ENCODE data around the gene SYT1. TPM values are rescaled to one million over a fixed set of nuclear protein-coding genes. Genes with fewer than 3 reads are reported as not detected.

The SYT1 gene
- total RNA-seq, 3 donors from 2014 or later (not counting 1 experiment from before 2014, with no cell fraction given), result not detected

GRCh38 chr12:79378496-79378895, 513.9 kb downstream of the SYT1 start:
- Mint-ChIP-seq H3K27me3 (ENCODE audit: low read depth in 2 of 2) (no peaks in the 10 kb centered on the region), H3K9me3 (peaks cover 0 to 2% of the 10 kb centered on the region in 2 donors), H3K27ac (no peak overlapping the region), H3K4me3 (no peak overlapping the region), H3K4me1 (no peaks in the 10 kb centered on the region), H3K36me3 (no peaks in the 10 kb centered on the region)
- 82% methylated on average over 1 of the region's 1 CpG for WGBS (ENCODE audit: insufficient coverage)
- Histone ChIP-seq H3K9me3 (ENCODE audit: control insufficient read depth, insufficient read depth, low read length) (no peaks in the 10 kb centered on the region), H3K4me1 (ENCODE audit: control insufficient read depth, insufficient read depth, low read length) (no peaks in the 10 kb centered on the region), H3K4me3 (ENCODE audit: low read length) (no peak overlapping the region), H3K36me3 (ENCODE audit: control insufficient read depth, insufficient read depth, low read length) (no peaks in the 10 kb centered on the region), H3K27me3 (ENCODE audit: control insufficient read depth, insufficient read depth, low read length) (no peaks in the 10 kb centered on the region), H3K27ac (ENCODE audit: low read length) (no peak overlapping the region)
- no peak for DNase-seq
- TF ChIP-seq, protein P1, sequence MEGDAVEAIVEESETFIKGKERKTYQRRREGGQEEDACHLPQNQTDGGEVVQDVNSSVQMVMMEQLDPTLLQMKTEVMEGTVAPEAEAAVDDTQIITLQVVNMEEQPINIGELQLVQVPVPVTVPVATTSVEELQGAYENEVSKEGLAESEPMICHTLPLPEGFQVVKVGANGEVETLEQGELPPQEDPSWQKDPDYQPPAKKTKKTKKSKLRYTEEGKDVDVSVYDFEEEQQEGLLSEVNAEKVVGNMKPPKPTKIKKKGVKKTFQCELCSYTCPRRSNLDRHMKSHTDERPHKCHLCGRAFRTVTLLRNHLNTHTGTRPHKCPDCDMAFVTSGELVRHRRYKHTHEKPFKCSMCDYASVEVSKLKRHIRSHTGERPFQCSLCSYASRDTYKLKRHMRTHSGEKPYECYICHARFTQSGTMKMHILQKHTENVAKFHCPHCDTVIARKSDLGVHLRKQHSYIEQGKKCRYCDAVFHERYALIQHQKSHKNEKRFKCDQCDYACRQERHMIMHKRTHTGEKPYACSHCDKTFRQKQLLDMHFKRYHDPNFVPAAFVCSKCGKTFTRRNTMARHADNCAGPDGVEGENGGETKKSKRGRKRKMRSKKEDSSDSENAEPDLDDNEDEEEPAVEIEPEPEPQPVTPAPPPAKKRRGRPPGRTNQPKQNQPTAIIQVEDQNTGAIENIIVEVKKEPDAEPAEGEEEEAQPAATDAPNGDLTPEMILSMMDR (IDR thresholded peaks at IDR 0.05), result no peak
- no peak for ATAC-seq
- intact Hi-C loops (cut with micrococcal nuclease), result no loop called here

- Histone ChIP-seq H3K36me3 (ENCODE audit: control insufficient read depth, insufficient read depth, low read length) (no peaks in the 10 kb centered on the region), H3K27me3 (ENCODE audit: control insufficient read depth, insufficient read depth, low read length) (no peaks in the 10 kb centered on the region), H3K4me1 (ENCODE audit: control insufficient read depth, insufficient read depth, low read length) (no peaks in the 10 kb centered on the region), H3K9me3 (ENCODE audit: control insufficient read depth, insufficient read depth, low read length) (no peaks in the 10 kb centered on the region), H3K4me3 (ENCODE audit: low read length) (no peak overlapping the region), H3K27ac (ENCODE audit: low read length) (no peak overlapping the region)
- Mint-ChIP-seq H3K9me3 (peaks cover 0 to 2% of the 10 kb centered on the region in 2 donors), H3K27ac (no peak overlapping the region), H3K4me3 (no peak overlapping the region), H3K36me3 (no peaks in the 10 kb centered on the region), H3K4me1 (no peaks in the 10 kb centered on the region), H3K27me3 (ENCODE audit: low read depth in 2 of 2) (no peaks in the 10 kb centered on the region)
- 84% methylated on average over 2 of the region's 2 CpGs for WGBS (ENCODE audit: insufficient coverage)
- DNase-seq, result no peak
- TF ChIP-seq, protein P1 (IDR thresholded peaks at IDR 0.05), result no peak
- ATAC-seq, result no peak
- intact Hi-C loops (cut with micrococcal nuclease), result no loop called here
Measured at GRCh38 chr12:79380402-79380801, 515.8 kb downstream of the SYT1 start.

DNA sequence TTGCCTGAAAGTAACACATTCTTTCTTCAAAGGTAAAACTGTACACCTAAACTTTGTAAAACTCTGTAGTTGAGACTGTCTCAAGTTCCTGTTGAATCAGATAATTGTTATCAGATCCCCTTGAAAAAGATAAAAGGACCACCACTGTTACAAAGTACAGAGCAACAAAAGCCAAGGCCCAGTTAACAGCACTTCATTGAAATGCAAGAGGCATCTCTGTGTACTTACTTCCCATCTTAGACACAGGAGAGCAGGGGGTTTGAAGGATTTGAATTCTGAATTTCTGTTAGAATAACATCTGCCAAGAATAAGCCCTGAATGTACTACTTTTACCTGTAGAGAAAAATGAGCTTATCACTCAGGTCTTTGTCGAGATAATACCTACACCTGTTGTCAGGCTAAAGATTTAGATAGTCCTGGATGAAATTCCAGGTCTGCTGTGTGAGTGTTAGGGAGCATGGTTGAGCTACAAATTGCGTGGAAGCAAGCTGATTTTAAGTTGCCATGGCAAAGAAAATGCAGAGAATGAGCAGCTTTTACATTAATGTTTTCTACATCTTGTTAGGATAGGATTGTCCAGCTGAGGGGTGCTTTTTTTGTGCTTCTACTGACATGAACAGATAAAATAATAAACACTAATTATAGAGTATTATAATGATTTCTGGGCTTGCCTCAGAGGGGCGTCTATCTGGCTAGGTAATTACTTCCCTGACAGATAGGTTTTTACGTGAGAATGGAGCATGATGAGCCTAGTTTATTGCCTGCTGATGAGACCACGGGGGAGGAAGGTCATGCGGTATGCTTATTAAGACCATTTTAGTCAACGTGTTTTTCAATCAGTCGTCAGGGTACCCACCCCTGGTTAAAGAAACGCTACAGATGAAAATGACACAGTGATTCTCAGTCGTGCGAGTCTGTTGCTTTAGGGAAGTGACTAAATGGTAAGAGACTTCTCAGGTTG, 517.0 kb downstream of the SYT1 start:
- H3K36me3 ChIP-seq (ENCODE audit: control insufficient read depth, insufficient read depth, low read length), result no peaks in the 10 kb centered on the region
- no peak overlapping the region for H3K27ac Mint-ChIP-seq
- H3K4me1 ChIP-seq (ENCODE audit: control insufficient read depth, insufficient read depth, low read length), result no peaks in the 10 kb centered on the region
- no peak for DNase-seq
- no peak overlapping the region for H3K4me3 ChIP-seq (ENCODE audit: low read length)
- H3K27ac ChIP-seq (ENCODE audit: low read length), result no peak overlapping the region
- no peaks in the 10 kb centered on the region for H3K36me3 Mint-ChIP-seq
- TF ChIP-seq, protein P1 (IDR thresholded peaks at IDR 0.05), result no peak
- H3K9me3 Mint-ChIP-seq, result peaks cover 0 to 2% of the 10 kb centered on the region in 2 donors
- H3K27me3 ChIP-seq (ENCODE audit: control insufficient read depth, insufficient read depth, low read length), result no peaks in the 10 kb centered on the region
- no peaks in the 10 kb centered on the region for H3K9me3 ChIP-seq (ENCODE audit: control insufficient read depth, insufficient read depth, low read length)
- ATAC-seq, result no peak
- H3K27me3 Mint-ChIP-seq (ENCODE audit: low read depth in 2 of 2), result no peaks in the 10 kb centered on the region
- no peak overlapping the region for H3K4me3 Mint-ChIP-seq
- WGBS (ENCODE audit: insufficient coverage), result 85% methylated on average over 11 of the region's 11 CpGs
- no peaks in the 10 kb centered on the region for H3K4me1 Mint-ChIP-seq
- intact Hi-C loops (cut with micrococcal nuclease), result no loop called here

Measured in natural killer cell (primary cell).